HK-2 (cell line): ENCODE data around the gene PTPRN2.

Experiments used
- DNase-seq: peaks from one replicate; pipeline ENCODE4 v3.0.0-alpha.2; 2018; ENCODE audit not compliant: unreplicated experiment

The PTPRN2 gene

GRCh38 chr7:157692460-157693011, 895.1 kb downstream of the PTPRN2 start:
- DNase-seq = no peak

- DNase-seq = no peak
Observed at GRCh38 chr7:157691586-157692459, 895.8 kb downstream of the PTPRN2 start.

- DNase-seq = no peak
Observed at GRCh38 chr7:157690833-157691585, 896.6 kb downstream of the PTPRN2 start.

GRCh38 chr7:157690058-157690832, 897.4 kb downstream of the PTPRN2 start:
- no peak for DNase-seq

- no peak for DNase-seq
Observed at GRCh38 chr7:157689269-157690057, 898.2 kb downstream of the PTPRN2 start.

- DNase-seq = no peak
Observed at GRCh38 chr7:157688533-157689268, 898.9 kb downstream of the PTPRN2 start.

- no peak for DNase-seq
Observed at GRCh38 chr7:157687845-157688532, 899.6 kb downstream of the PTPRN2 start.

- DNase-seq = no peak
Observed at GRCh38 chr7:157687158-157687557, 900.5 kb downstream of the PTPRN2 start.

- DNase-seq = no peak
Observed at GRCh38 chr7:157686285-157686894, 901.2 kb downstream of the PTPRN2 start.

GRCh38 chr7:157685430-157686284, 902.0 kb downstream of the PTPRN2 start:
- no peak for DNase-seq

GRCh38 chr7:157684909-157685429, 902.7 kb downstream of the PTPRN2 start:
- no peak for DNase-seq

GRCh38 chr7:157684157-157684908, 903.3 kb downstream of the PTPRN2 start:
- DNase-seq = no peak

- DNase-seq = no peak
Observed at GRCh38 chr7:157683747-157684156, 903.9 kb downstream of the PTPRN2 start.

GRCh38 chr7:157682946-157683746, 904.5 kb downstream of the PTPRN2 start:
- DNase-seq = no peak

- no peak for DNase-seq
Observed at GRCh38 chr7:157682064-157682945, 905.3 kb downstream of the PTPRN2 start.
